ENCODE measurements around the gene AHRR. TPM values are rescaled to one million over a fixed set of nuclear protein-coding genes. Genes with fewer than 3 reads are reported as not detected.

Gene AHRR
- total RNA-seq, 1 experiment from 2014 or later: 3.2 TPM

DNA sequence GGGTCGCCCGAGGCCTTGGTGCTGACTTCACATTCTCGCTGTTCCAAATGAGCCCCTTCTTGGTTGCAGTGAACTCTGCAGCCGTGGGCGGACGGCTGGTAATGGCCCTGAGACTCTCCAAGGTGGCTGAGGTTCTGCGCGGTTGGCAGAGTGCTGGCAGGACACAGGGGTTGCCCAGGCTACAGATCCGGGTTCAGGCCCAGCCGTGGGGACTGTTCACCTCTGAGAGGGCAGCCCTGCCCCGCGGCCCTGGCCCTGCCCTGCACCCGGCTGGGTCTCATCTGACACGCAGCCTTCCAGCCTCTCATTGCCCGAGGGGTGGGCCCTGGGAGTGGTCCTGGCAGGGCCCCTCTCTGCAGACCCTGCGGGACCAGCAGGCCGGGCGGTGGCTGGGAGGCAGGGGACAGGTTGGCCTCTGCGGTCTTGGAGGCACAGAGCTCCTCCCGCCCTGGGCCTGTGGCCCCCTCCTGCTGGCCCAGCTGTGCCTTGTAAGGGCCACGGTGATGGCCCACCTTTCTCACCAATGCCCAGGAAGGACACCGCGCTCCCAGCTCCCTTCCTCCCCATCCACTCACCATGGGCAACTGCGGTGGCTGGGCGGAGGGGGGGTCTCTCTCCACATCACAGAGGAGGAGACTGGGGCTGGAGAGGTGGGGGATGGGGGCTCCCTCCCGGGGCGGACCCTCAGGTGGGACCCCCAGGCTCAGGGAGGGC lies 51.6 kb downstream of the AHRR start:
- H3K9me3 Mint-ChIP-seq (ENCODE audit: unreplicated experiment): no peaks in the 10 kb centered on the region
- no peaks in the 10 kb centered on the region for H3K27me3 Mint-ChIP-seq (ENCODE audit: insufficient read depth, unreplicated experiment)
- CTCF ChIA-PET: no interaction called here
- H3K36me3 Mint-ChIP-seq (ENCODE audit: insufficient read depth, unreplicated experiment): no peaks in the 10 kb centered on the region
- peak; percentile 18 for DNase-seq (ENCODE audit: unreplicated experiment)
- TF ChIP-seq, protein P1, sequence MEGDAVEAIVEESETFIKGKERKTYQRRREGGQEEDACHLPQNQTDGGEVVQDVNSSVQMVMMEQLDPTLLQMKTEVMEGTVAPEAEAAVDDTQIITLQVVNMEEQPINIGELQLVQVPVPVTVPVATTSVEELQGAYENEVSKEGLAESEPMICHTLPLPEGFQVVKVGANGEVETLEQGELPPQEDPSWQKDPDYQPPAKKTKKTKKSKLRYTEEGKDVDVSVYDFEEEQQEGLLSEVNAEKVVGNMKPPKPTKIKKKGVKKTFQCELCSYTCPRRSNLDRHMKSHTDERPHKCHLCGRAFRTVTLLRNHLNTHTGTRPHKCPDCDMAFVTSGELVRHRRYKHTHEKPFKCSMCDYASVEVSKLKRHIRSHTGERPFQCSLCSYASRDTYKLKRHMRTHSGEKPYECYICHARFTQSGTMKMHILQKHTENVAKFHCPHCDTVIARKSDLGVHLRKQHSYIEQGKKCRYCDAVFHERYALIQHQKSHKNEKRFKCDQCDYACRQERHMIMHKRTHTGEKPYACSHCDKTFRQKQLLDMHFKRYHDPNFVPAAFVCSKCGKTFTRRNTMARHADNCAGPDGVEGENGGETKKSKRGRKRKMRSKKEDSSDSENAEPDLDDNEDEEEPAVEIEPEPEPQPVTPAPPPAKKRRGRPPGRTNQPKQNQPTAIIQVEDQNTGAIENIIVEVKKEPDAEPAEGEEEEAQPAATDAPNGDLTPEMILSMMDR (IDR thresholded peaks at IDR 0.05; ENCODE audit: unreplicated experiment): no peak
- H3K4me1 Mint-ChIP-seq (ENCODE audit: insufficient read depth, unreplicated experiment): peaks cover 13% of the 10 kb centered on the region
- POLR2A ChIA-PET: interaction anchor here (0.9 kb wide), 1 partner anchor 13 kb away, joined by 4 read pairs; no protein-coding TSS in a partner anchor
- H3K27ac Mint-ChIP-seq (ENCODE audit: low read depth, unreplicated experiment): no peak overlapping the region
- H3K4me3 Mint-ChIP-seq (ENCODE audit: unreplicated experiment): no peak overlapping the region
- intact Hi-C loops (cut with micrococcal nuclease): no loop called here
- no TSS peak for BruUV-seq (replicated peaks)

DNA sequence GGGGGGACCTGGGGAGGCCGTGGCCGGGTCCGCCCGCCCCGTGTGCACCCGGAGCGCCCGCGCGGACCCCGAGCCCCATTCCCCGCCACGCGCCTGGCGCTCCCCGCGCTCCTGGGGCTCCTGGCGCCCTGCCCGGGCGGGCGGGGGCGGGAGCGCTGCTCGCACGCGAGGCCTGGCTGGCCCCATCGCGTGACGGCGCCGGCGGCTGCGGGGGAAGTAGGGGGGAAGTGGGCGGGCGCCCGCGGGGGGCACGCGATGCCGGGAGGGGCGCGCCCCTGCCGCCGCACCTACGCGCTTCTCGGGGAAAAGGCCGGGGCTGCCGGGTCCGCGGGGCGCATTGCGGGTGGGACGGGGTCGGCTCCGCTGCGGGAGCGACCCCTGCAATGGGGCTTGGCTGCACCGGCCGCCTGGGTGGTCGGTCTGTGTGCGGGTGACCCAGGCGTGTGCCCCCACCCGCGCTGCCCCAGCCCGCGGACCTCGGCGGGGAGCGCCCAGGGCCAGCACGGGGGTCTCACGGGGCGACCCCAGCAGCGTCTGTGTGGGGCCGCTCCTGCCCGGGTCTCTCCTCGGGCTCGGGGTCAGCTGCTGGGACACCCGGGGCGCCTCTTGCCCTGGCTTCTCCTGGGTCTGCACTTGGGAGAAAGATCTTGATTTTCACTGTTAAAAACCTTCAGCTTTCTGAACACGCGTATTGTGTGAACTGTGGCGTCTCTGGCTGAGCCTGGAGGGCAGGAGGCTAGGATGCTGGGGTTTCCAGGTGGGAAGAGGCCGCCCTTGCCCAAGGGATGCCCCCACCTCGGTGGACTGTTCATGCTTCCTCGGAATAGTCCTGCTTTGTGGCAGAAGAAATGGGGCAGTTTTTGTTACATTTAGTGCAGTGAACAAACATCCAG lies 52.4 kb downstream of the AHRR start:
- DNase-seq (ENCODE audit: unreplicated experiment): peak; percentile 67
- TF ChIP-seq, protein P1 (IDR thresholded peaks at IDR 0.05; ENCODE audit: unreplicated experiment): no peak
- H3K4me3 Mint-ChIP-seq (ENCODE audit: unreplicated experiment): peak overlapping the region; percentile 43
- CTCF ChIA-PET: interaction anchor here (0.6 to 0.8 kb wide), 2 partner anchors 57 to 73 kb away, joined by 4 read pairs; no protein-coding TSS in a partner anchor
- H3K36me3 Mint-ChIP-seq (ENCODE audit: insufficient read depth, unreplicated experiment): no peaks in the 10 kb centered on the region
- no peaks in the 10 kb centered on the region for H3K27me3 Mint-ChIP-seq (ENCODE audit: insufficient read depth, unreplicated experiment)
- H3K4me1 Mint-ChIP-seq (ENCODE audit: insufficient read depth, unreplicated experiment): peaks cover 10% of the 10 kb centered on the region
- no TSS peak for BruUV-seq (replicated peaks)
- no peaks in the 10 kb centered on the region for H3K9me3 Mint-ChIP-seq (ENCODE audit: unreplicated experiment)
- intact Hi-C loops (cut with micrococcal nuclease): no loop called here
- no peak overlapping the region for H3K27ac Mint-ChIP-seq (ENCODE audit: low read depth, unreplicated experiment)
- POLR2A ChIA-PET: interaction anchor here (0.9 to 1.0 kb wide), 3 partner anchors 12 to 35 kb away, joined by 3 to 5 read pairs (median 4); no protein-coding TSS in a partner anchor

DNA sequence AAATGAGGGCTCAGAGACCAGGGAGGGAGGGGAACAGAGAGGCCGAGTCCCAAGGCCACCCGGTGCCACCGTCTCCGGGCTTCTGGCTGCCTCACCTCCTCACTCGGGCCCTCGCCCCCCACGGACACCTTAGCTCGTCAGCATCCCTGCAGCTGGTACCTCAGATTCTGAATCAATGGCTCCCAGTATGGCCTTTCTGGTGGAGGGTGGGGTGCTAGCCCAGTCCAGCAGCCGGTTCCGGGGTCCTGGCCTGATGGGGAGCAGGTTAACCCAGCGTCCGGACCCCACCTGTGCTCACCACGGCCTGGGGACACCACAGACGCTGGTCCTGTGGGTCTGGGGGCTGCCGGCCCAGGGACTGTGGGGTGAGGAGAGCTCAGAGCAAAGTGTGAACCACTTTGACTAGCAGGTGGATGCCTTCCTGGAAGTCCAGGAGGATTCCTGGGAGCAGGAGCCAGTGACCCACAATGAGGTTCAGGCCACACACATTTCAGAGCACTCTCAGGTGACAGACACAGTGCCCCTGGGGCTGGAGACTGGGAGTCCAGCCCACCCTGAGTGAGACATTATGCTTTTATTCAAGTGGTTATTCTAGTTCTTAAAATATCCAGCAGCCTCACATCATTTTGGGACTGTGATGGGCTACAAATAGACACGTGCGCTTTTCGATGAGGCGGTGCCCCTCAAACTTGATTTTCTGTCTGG lies 53.3 kb downstream of the AHRR start:
- TF ChIP-seq, protein P1 (IDR thresholded peaks at IDR 0.05; ENCODE audit: unreplicated experiment): no peak
- no peak for DNase-seq (ENCODE audit: unreplicated experiment)
- BruUV-seq (replicated peaks): no TSS peak
- POLR2A ChIA-PET: interaction anchor here (0.8 to 1.0 kb wide), 3 partner anchors 12 to 37 kb away, joined by 3 to 5 read pairs (median 3); no protein-coding TSS in a partner anchor
- Mint-ChIP-seq H3K9me3 (ENCODE audit: unreplicated experiment) (no peaks in the 10 kb centered on the region), H3K27me3 (ENCODE audit: insufficient read depth, unreplicated experiment) (no peaks in the 10 kb centered on the region), H3K4me1 (ENCODE audit: insufficient read depth, unreplicated experiment) (peaks cover 5% of the 10 kb centered on the region), H3K36me3 (ENCODE audit: insufficient read depth, unreplicated experiment) (no peaks in the 10 kb centered on the region), H3K4me3 (ENCODE audit: unreplicated experiment) (peak overlapping the region; percentile 43), H3K27ac (ENCODE audit: low read depth, unreplicated experiment) (no peak overlapping the region)
- intact Hi-C loops (cut with micrococcal nuclease): no loop called here
- CTCF ChIA-PET: interaction anchor here (0.8 kb wide), 1 partner anchor 72 kb away, joined by 4 read pairs; no protein-coding TSS in a partner anchor
